H9 (cell line): ENCODE data around the gene INMT. TPM values are rescaled to one million over a fixed set of nuclear protein-coding genes. Genes with fewer than 3 reads are reported as not detected.

ENCODE experiments used
- DNase-seq: peaks from one replicate; pipeline ENCODE4 v3.0.0-alpha.2; 2017
- H2AFZ ChIP-seq: one replicate; pipeline ENCODE4 v1.6.1; 2013; ENCODE audit warnings: mild to moderate bottlenecking, low read length, control low read depth, moderate library complexity
- H2AK5ac ChIP-seq: 2 replicates; pipeline ENCODE4 v1.6.1; 2013; ENCODE audit warnings: low read length, control low read depth, mixed read lengths; ENCODE audit not compliant: insufficient read length
- H2BK120ac ChIP-seq: one replicate; pipeline ENCODE4 v1.6.1; 2013; ENCODE audit warnings: low read depth, mild to moderate bottlenecking, low read length, control low read depth, inconsistent platforms; ENCODE audit not compliant: poor library complexity, severe bottlenecking
- H2BK12ac ChIP-seq: 2 replicates; pipeline ENCODE4 v1.6.1; 2013; ENCODE audit warnings: low read length, control low read depth, mixed read lengths, low read depth; ENCODE audit not compliant: insufficient read length
- H2BK15ac ChIP-seq: 2 replicates; pipeline ENCODE4 v1.6.1; 2013; ENCODE audit warnings: low read depth, low read length, control low read depth
- H2BK20ac ChIP-seq: one replicate; pipeline ENCODE4 v1.6.1; 2013; ENCODE audit warnings: low read depth, mild to moderate bottlenecking, low read length, control low read depth, inconsistent platforms; ENCODE audit not compliant: poor library complexity, severe bottlenecking
- H2BK5ac ChIP-seq: 2 replicates; pipeline ENCODE4 v1.6.1; 2013; ENCODE audit warnings: low read length, control low read depth, mixed read lengths; ENCODE audit not compliant: insufficient read length
- H3K14ac ChIP-seq: 2 replicates; pipeline ENCODE4 v1.6.1; 2013; ENCODE audit warnings: low read length, control low read depth; ENCODE audit not compliant: insufficient read depth
- H3K18ac ChIP-seq: 2 replicates; pipeline ENCODE4 v1.6.1; 2013; ENCODE audit warnings: low read depth, mild to moderate bottlenecking, mixed read lengths, low read length, control low read depth; ENCODE audit not compliant: insufficient read length
- H3K23ac ChIP-seq: 2 replicates; pipeline ENCODE4 v1.6.1; 2013; ENCODE audit warnings: low read length, control low read depth, mixed read lengths, low read depth; ENCODE audit not compliant: insufficient read length
- H3K23me2 ChIP-seq: 2 replicates; pipeline ENCODE4 v1.6.1; 2013; ENCODE audit warnings: low read depth, mild to moderate bottlenecking, mixed read lengths, low read length, control low read depth; ENCODE audit not compliant: insufficient read length, poor library complexity, severe bottlenecking
- H3K27ac ChIP-seq: 2 replicates; pipeline ENCODE4 v1.5.1; 2013; ENCODE audit warnings: low read length, control low read depth, mixed read lengths, low read depth; ENCODE audit not compliant: insufficient read length
- H3K27me3 ChIP-seq: 2 replicates; pipeline ENCODE4 v1.6.1; 2013; ENCODE audit warnings: low read length, control low read depth, inconsistent platforms; ENCODE audit not compliant: insufficient read depth
- H3K4ac ChIP-seq: 2 replicates; pipeline ENCODE4 v1.6.1; 2013; ENCODE audit warnings: low read depth, mild to moderate bottlenecking, control low read depth, inconsistent platforms, low read length, moderate library complexity
- H3K4me1 ChIP-seq: 2 replicates; pipeline ENCODE4 v1.6.1; 2013; ENCODE audit warnings: low read length, control low read depth, inconsistent platforms; ENCODE audit not compliant: insufficient read depth
- H3K4me2 ChIP-seq: 2 replicates; pipeline ENCODE4 v1.6.1; 2013; ENCODE audit warnings: low read length, control low read depth, mixed read lengths; ENCODE audit not compliant: insufficient read length, insufficient read depth
- H3K56ac ChIP-seq: 2 replicates; pipeline ENCODE4 v1.6.1; 2013; ENCODE audit warnings: low read depth, mild to moderate bottlenecking, mixed read lengths, low read length, control low read depth; ENCODE audit not compliant: insufficient read length
- H3K79me1 ChIP-seq: 2 replicates; pipeline ENCODE4 v1.6.1; 2013; ENCODE audit warnings: low read depth, mild to moderate bottlenecking, moderate library complexity, low read length, control low read depth, inconsistent platforms; ENCODE audit not compliant: insufficient read depth, poor library complexity, severe bottlenecking
- H3K79me2 ChIP-seq: 2 replicates; pipeline ENCODE4 v1.6.1; 2013; ENCODE audit warnings: low read length, control low read depth, inconsistent platforms; ENCODE audit not compliant: insufficient read depth
- H3K9ac ChIP-seq: 2 replicates; pipeline ENCODE4 v1.6.1; 2013; ENCODE audit warnings: low read length, control low read depth, mixed read lengths; ENCODE audit not compliant: insufficient read length; ENCODE audit errors: extremely low read depth
- H3K9me3 ChIP-seq: one replicate; pipeline ENCODE4 v1.6.1; 2013; ENCODE audit warnings: low read depth, low read length, inconsistent platforms; ENCODE audit not compliant: control insufficient read depth
- H3T11ph ChIP-seq: one replicate; pipeline ENCODE4 v1.6.1; 2013; ENCODE audit warnings: mild to moderate bottlenecking, low read length, control low read depth, inconsistent platforms
- H4K20me1 ChIP-seq: one replicate; pipeline ENCODE4 v1.6.1; 2013; ENCODE audit not compliant: control insufficient read depth, insufficient read length, insufficient read depth
- H4K5ac ChIP-seq: 2 replicates; pipeline ENCODE4 v1.6.1; 2013; ENCODE audit warnings: low read depth, mild to moderate bottlenecking, mixed read lengths, low read length, control low read depth; ENCODE audit not compliant: insufficient read length
- H4K8ac ChIP-seq: replicated peaks from 2 replicates; pipeline ENCODE4 v1.6.1; 2013; ENCODE audit warnings: low read length, control low read depth, mixed read lengths, low read depth; ENCODE audit not compliant: insufficient read length
- H4K91ac ChIP-seq: 2 replicates; pipeline ENCODE4 v1.6.1; 2013; ENCODE audit warnings: low read depth, mild to moderate bottlenecking, moderate library complexity, mixed read lengths, low read length, control low read depth; ENCODE audit not compliant: insufficient read length
- H3K27ac Mint-ChIP-seq, 3 experiments: 2 replicates in 2 of 3; 3 replicates in 1 of 3; pipeline ENCODE4 v1.8.0; 2020 to 2021; ENCODE audit warnings: mixed read lengths in 3 of 3, mild to moderate bottlenecking in 1 of 3, moderate library complexity in 1 of 3
- H3K27me3 Mint-ChIP-seq: 2 replicates; pipeline ENCODE4 v1.8.0; 2021; ENCODE audit warnings: low read depth, mild to moderate bottlenecking, moderate library complexity, mixed read lengths
- H3K36me3 Mint-ChIP-seq, 3 experiments: 2 replicates in 2 of 3; 3 replicates in 1 of 3; pipeline ENCODE4 v1.8.0; 2020 to 2021; ENCODE audit warnings: low read depth in 3 of 3, mixed read lengths in 3 of 3; ENCODE audit not compliant: insufficient read depth in 1 of 3
- H3K4me1 Mint-ChIP-seq, 2 experiments: 2 replicates each; pipeline ENCODE4 v1.8.0; 2020; ENCODE audit warnings: mixed read lengths in 2 of 2
- H3K4me3 Mint-ChIP-seq, 2 experiments: 2 replicates in 1 of 2; 3 replicates in 1 of 2; pipeline ENCODE4 v1.8.0; 2020 to 2021; ENCODE audit warnings: mild to moderate bottlenecking in 2 of 2, mixed read lengths in 2 of 2, moderate library complexity in 1 of 2
- H3K9me3 Mint-ChIP-seq, 2 experiments: 2 replicates in 1 of 2; 3 replicates in 1 of 2; pipeline ENCODE4 v1.8.0; 2020; ENCODE audit warnings: mild to moderate bottlenecking in 2 of 2, mixed read lengths in 2 of 2, moderate library complexity in 1 of 2
- WGBS: extraction: QIAGEN DNeasy Blood & Tissue Kit; methylation state at CpG from one replicate; pipeline ENCODE4 v1.1.7; 2013; ENCODE audit warnings: missing lambda C conversion rate, low lambda C conversion rate, mixed read lengths; ENCODE audit not compliant: insufficient read length; ENCODE audit errors: extremely low coverage; 5-methylcytosine and 5-hydroxymethylcytosine counted together
- total RNA-seq: library from RNA; stranded (reverse); gene quantifications from 2 replicates; pipeline ENCODE4 v1.2.1, GENCODE V29; 2021
- TF ChIP-seq, protein P1 (sequence below): fragments of 200-600 bp; sonication (generic); conservative IDR thresholded peaks from 3 replicates; pipeline ENCODE4 v1.8.0; 2021; ENCODE audit warnings: antibody characterized with exemption, mild to moderate bottlenecking

Gene INMT
- total RNA-seq, 1 experiment from 2014 or later: 0.70 TPM

DNA sequence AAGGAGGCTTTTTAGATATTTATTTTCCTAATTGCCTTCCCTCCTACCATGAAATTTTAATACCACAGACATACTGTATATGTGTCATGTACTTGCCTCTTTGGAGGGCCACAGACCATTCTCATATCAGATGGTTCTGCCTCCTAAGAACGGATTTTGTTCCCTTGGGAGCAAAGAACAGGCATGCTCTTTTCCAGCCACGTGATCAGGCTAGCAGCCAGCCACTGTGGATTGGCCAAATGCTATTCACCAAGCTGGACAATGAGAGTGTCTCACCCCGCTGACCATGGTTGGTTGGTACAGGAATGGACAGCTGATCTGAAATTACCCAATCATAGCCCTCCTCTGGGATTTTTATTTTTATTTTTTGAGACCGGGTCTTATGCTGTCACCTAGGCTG, 48.2 kb upstream of the INMT start:
- Mint-ChIP-seq H3K36me3 (no peaks in the 10 kb centered on the region), H3K27me3 (peaks cover 13% of the 10 kb centered on the region), H3K9me3 (no peaks in the 10 kb centered on the region; a peak in 1 of 5 replicates), H3K27ac (no peak overlapping the region), H3K4me1 (peaks cover 33 to 34% of the 10 kb centered on the region in 2 experiments), H3K4me3 (no peak overlapping the region)
- Histone ChIP-seq H4K8ac (no peak overlapping the region), H2BK15ac (no peak overlapping the region), H3K14ac (no peak overlapping the region), H2AFZ (no peak overlapping the region), H4K20me1 (no peaks in the 10 kb centered on the region), H3K4ac (no peak overlapping the region), H3K23ac (no peak overlapping the region), H2BK120ac (no peak overlapping the region), H3K79me2 (no peaks in the 10 kb centered on the region), H3K4me2 (no peak overlapping the region), H3K18ac (no peak overlapping the region), H3K9me3 (no peaks in the 10 kb centered on the region), H4K5ac (no peak overlapping the region), H3K79me1 (no peaks in the 10 kb centered on the region), H3K56ac (no peak overlapping the region), H2BK20ac (no peak overlapping the region), H3K23me2 (no peaks in the 10 kb centered on the region), H3K9ac (no peak overlapping the region), H3K27me3 (no peaks in the 10 kb centered on the region), H3T11ph (no peak overlapping the region), H4K91ac (no peak overlapping the region), H3K4me1 (no peaks in the 10 kb centered on the region; the same call in 1 of the 2 replicates), H2AK5ac (no peak overlapping the region), H2BK5ac (no peak overlapping the region), H2BK12ac (no peak overlapping the region), H3K27ac (no peak overlapping the region)
- no peak for DNase-seq
- TF ChIP-seq, protein P1, sequence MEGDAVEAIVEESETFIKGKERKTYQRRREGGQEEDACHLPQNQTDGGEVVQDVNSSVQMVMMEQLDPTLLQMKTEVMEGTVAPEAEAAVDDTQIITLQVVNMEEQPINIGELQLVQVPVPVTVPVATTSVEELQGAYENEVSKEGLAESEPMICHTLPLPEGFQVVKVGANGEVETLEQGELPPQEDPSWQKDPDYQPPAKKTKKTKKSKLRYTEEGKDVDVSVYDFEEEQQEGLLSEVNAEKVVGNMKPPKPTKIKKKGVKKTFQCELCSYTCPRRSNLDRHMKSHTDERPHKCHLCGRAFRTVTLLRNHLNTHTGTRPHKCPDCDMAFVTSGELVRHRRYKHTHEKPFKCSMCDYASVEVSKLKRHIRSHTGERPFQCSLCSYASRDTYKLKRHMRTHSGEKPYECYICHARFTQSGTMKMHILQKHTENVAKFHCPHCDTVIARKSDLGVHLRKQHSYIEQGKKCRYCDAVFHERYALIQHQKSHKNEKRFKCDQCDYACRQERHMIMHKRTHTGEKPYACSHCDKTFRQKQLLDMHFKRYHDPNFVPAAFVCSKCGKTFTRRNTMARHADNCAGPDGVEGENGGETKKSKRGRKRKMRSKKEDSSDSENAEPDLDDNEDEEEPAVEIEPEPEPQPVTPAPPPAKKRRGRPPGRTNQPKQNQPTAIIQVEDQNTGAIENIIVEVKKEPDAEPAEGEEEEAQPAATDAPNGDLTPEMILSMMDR: no peak
- no CpG with 5 or more reads among the region's 4 CpGs for WGBS
